Epidermal melanocyte (primary cell): ENCODE results near the gene NRBF2.
A peak's percentile ranks its signal among the peaks of the same experiment; 100 is the strongest.

Source experiments
- DNase-seq: peaks from one replicate; pipeline ENCODE4 v3.0.0; 2011; ENCODE audit warnings: low spot score; ENCODE audit not compliant: insufficient read length

Gene NRBF2

GRCh38 chr10:63157845-63158624 lies 24.9 kb downstream of the NRBF2 start:
- DNase-seq: peak; percentile 59

- no peak for DNase-seq
These were observed 28.5 kb downstream of the NRBF2 start for GRCh38 chr10:63161592-63161991.

- no peak for DNase-seq
These were observed 31.1 kb downstream of the NRBF2 start for GRCh38 chr10:63164166-63164623.

- no peak for DNase-seq
These were observed 32.1 kb downstream of the NRBF2 start for GRCh38 chr10:63165249-63165648.

- DNase-seq: peak; percentile 23
These were observed 33.7 kb downstream of the NRBF2 start for GRCh38 chr10:63166742-63167258.

- no peak for DNase-seq
These were observed 35.8 kb downstream of the NRBF2 start for GRCh38 chr10:63168821-63169462.

GRCh38 chr10:63169624-63170023 lies 36.5 kb downstream of the NRBF2 start:
- no peak for DNase-seq

GRCh38 chr10:63171255-63171855 lies 38.2 kb downstream of the NRBF2 start:
- DNase-seq: no peak

- no peak for DNase-seq
These were observed 38.8 kb downstream of the NRBF2 start for GRCh38 chr10:63171926-63172325.

GRCh38 chr10:63173468-63174232 lies 40.5 kb downstream of the NRBF2 start:
- no peak for DNase-seq

GRCh38 chr10:63175534-63175933 lies 42.4 kb downstream of the NRBF2 start:
- no peak for DNase-seq

- DNase-seq: no peak
These were observed 59.7 kb downstream of the NRBF2 start for GRCh38 chr10:63192826-63193225.

- DNase-seq: no peak
These were observed 64.4 kb downstream of the NRBF2 start for GRCh38 chr10:63197344-63198092.

- no peak for DNase-seq
These were observed 66.6 kb downstream of the NRBF2 start for GRCh38 chr10:63199716-63200115.

GRCh38 chr10:63200431-63200830 lies 67.3 kb downstream of the NRBF2 start:
- DNase-seq: no peak

- no peak for DNase-seq
These were observed 68.0 kb downstream of the NRBF2 start for GRCh38 chr10:63201118-63201517.
